T-helper 2 cell treated with Interferon-gamma antibody and Interleukin-4, amounts not matched to agents 100 ng/mL and 5 ng/mL, for 36 hours (primary cell): ENCODE measurements around the gene ADGRA3. TPM values are rescaled to one million over a fixed set of nuclear protein-coding genes. Genes with fewer than 3 reads are reported as not detected.

Experiments used
- intact Hi-C: fragments of 100-400 bp; cut with micrococcal nuclease; formaldehyde crosslinking; loops from one replicate; pipeline ENCODE4 v1.15.1; 2023
- total RNA-seq: library from RNA; stranded (reverse); gene quantifications from 2 replicates; pipeline ENCODE4 v1.2.3, GENCODE V29; 2022

The ADGRA3 gene
- total RNA-seq, 1 donor from 2014 or later: 14.0 TPM

DNA sequence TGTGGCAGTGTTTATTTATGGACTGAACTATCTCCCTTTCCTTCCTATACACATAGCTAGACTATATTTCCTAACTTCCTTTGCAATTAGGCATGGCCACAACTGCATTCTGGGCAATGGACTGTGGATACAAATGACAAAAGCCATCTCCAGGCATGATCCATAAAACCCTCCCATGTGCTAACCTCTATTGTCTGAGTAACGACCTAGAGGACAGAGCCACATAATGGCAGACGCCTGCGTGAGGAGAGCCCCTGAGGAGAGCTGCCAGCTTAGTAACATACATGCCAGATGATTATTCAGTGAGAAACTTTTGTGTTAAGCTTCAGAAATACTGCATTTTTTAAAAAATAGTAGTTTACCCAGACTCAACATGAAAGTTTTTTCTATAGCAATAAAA is 142.9 kb downstream of the ADGRA3 start:
- intact Hi-C loops: no loop called here

DNA sequence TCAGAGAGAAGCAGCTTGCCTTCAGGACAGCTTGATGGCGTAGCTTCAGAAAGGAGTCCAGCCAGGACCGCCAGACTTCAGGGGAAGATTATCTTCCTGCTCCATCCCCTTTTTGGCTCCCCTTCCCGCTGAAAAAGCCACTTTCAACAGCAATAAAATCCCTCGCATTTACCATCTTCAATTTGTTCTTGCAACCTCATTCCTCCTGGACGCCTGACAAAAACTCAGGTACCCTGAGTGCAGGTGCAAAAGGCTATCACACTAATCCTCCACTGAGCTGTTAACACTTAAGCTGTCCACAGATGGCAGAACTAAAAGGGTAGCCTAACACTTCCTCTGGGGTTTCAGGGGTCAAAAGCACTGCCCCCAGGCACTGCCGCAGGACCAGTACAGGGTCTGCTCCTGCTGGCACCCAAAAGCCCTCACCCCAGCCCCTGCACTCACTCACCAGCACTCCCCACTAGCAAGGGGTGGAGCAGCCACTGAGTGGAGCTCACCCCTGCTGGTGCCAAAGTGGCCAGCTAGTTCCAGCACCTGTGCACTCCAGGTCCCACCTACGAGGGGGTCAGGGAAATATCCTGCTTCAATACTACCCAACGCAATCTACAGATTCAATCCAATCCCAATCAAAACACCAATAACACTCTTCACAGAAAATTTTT is 145.8 kb downstream of the ADGRA3 start:
- intact Hi-C loops: loop anchor here (10.0 kb wide), 1 partner anchor 425 kb away; the partner anchor contains the start of gene KCNIP4

DNA sequence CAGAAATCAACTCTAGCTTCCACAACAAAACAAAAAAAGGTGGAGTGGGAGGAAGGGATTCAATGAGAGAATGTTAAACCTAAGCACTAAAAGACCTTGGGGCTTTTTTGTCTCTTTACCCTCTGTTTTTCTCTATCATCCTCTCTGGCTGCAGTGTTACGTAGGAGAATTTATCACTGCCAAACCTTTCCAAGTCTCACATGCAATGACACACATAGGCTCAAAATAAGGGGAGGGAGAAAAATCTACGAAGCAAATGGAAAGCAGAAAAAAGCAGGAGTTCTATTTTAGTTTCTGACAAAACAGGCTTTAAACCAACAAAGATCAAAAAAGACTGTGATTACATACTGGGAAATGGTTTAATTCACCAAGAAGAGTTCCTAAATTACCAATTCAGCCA is 152.1 kb downstream of the ADGRA3 start:
- intact Hi-C loops: loop anchor here (10.0 kb wide), 1 partner anchor 419 kb away; the partner anchor contains the start of gene KCNIP4

DNA sequence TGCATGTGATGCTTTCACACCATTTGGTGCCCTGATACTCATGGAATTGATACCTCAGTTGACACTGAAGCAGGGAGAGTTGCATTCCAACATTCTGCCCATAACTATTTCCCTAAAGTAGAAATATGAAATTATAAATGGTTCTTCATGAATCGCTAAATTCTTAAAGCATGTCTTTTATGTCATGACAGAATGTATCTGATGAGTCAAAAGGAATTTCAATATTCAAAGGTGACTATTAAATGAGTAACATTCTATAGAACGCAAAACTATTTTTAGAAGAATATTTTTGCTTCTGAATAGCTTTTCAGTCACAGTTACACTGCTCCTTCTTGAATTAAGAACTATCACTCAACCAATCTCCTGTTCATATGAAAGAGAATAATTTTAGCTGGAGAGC is 152.8 kb downstream of the ADGRA3 start:
- intact Hi-C loops: loop anchor here (10.0 kb wide), 1 partner anchor 418 kb away; the partner anchor contains the start of gene KCNIP4

DNA sequence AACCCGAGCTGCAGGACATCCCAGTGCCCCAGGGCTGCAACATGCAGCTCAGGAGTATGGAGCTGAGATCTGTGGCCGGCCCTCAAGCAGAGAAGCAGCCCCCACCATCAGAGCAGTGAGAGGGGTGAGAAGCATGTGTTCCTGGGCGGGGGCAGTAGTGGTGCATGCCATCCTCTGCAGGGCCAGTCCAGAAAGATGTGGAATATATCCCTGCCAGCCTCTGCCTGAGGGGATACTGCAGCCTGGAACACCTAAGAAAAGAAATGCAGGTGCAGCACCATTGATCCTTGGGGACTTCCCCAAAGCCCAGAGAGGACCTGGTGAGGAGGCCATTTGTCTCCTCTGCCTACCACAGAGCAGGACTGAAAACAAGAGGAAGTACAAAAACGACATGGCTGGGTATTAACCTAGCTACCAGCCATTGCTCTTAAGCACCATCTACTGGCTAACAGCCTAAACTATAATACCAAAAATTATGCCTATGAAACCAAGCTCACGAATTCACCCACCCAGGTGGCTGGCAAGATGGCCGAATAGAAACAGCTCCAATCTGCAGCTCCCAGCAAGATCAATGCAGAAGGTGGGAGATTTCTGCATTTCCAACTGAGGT is 158.8 kb downstream of the ADGRA3 start:
- intact Hi-C loops: loop anchor here (1.0 to 10.0 kb wide), 3 partner anchors 120 to 567 kb away; no protein-coding TSS in a partner anchor

DNA sequence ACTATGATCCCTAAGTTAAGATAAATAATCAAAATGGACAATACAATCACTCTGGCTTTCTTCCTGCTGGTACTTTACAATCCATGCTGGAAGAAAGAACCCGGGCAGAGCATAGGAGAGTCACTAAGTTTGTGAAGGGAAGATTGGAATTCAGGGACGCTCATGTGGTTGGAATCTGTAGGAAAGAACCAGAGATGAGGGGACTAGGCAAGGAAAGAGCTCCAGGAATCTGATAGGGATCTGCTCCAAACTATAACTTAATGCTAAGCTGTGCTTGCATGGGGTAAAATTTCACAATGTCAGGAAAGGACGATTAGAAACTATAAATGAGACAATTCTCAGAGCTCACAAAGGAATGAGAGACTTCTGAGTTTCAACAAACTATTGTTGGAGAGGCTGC is 167.5 kb downstream of the ADGRA3 start:
- intact Hi-C loops: no loop called here

DNA sequence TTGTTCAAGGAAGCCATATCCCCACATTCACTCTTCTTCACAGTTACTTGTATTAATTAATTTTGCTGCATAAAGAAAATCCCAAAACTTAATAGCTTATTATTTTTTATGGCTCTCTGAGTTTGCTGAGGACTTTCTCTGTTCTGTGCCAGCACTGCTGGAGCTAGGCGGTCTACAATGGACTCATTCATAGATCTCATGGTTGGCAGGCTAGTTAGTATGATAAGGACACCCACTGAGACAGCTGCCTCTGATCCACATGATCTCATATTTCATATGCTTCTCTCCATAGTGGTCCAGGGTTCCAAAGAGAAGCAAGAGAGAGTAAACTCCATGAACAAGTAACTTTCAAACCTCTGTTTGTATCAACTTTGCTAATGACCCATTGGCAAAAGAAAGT is 170.2 kb downstream of the ADGRA3 start:
- intact Hi-C loops: no loop called here

DNA sequence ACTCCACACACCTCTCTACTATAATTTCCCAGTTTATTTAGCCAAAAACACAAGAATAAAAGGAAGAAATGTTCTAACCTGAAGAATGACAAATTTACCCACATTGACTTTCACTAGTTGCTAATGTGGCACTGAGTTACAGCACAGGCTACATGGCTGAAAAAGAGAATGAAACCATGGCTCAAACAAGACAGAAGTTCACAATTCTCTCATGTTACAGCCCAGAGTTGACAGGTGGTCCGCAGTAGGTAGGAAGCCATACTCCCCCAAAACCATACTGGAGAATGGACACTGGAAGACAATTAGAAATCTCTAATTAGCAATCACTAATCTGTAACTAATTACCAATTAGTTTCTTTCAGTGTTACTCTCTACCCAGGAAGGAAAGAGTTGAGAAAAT is 170.8 kb downstream of the ADGRA3 start:
- intact Hi-C loops: no loop called here

DNA sequence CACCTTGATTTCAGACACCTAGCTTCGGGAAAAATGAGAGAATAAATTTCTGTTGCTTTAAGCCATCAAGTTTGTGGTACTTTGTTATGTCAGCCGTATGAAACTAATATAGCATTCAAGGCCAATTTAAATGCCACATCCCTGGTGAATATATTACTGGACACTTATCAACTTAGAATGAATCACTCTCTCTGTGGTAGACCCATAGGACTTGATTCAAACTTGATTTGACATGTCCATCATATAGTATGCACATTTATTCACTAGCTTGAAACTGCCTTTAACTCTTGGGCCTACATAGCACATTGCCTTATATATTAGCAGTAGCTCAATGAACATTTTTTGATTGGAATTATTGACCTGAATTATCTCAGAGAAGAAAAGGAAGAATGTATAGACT is 172.3 kb downstream of the ADGRA3 start:
- intact Hi-C loops: no loop called here

DNA sequence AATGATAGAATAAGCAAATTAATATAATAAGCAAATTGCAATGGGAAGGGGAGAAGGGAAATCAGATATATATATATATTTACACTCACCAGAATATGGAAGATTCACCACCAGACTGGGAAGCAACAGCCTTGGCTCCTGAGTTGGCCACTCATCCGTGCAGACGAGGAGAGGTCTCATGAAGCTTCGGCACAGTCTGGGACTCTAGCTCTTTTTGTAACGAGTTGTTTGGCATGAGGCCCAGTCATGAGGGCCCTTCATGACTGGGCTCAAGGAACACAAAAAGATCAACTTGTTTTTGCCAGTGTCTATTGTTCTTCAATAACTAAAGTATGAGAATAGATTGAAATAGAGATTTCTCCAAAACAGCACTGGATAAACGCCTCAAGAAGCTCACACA is 176.4 kb downstream of the ADGRA3 start:
- intact Hi-C loops: no loop called here

DNA sequence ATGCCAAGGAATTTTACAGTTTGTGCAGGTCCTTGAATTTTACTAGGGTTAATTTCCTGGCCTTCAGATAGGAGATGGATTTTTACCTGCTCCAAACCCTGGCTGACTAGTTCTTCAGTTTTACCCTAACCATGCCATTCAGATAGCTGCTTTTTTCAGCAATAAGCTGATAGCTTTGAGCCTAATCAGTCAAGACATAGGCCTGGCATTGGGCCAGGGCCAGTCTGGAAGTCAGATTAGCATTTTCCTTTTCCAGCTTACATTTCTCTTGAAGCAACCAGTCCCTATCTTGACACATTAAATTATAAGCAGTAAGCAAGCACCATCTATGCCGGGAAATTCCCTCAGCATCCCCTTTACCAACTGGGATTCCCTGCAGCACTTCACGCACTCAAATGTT is 177.1 kb downstream of the ADGRA3 start:
- intact Hi-C loops: no loop called here

Other genes with a start within 250 kb of the ADGRA3 start
- gene GBA3, start 176.9 kb upstream of the ADGRA3 start, total RNA-seq: not detected in 2 replicates